Glomerular visceral epithelial cell (primary cell): ENCODE results near the gene TFAM.
"Not testable (repeated sequence)": the region's sequence is repeated elsewhere in the genome, so short reads cannot be mapped to it uniquely, and the experiment has no call there.

Experiments
- DNase-seq: peaks from one replicate; pipeline ENCODE4 v3.0.0-alpha.2; 2016; ENCODE audit errors: extremely low spot score

TFAM gene

GRCh38 chr10:58372607-58373441 is 12.4 kb upstream of the TFAM start:
- no peak for DNase-seq

- DNase-seq, result peak; percentile 47
Observed at GRCh38 chr10:58373442-58373827, 11.8 kb upstream of the TFAM start.

DNA sequence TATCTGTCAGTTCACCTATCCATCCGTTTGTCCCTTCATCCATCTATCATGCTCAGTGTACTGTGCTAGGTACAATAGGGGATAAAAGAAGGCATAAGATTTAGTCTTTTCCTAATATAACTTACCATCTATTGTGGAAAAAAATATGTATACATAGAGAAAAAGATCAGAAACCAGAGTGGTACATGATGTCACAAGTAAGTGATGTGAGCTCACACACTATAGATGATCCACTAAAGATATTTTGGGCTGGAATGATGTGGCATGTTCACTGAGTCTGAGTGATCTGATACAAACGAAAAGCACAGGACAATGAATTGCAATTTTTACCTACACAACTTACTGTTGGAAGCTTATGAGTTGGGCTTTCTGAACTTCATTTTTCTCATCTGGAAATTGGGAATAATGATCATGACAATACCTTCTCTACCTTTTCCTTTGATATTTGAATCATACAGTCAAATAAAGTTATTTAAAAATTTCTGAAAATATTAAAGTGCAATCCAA is 2.7 kb upstream of the TFAM start:
- DNase-seq, result no peak

DNA sequence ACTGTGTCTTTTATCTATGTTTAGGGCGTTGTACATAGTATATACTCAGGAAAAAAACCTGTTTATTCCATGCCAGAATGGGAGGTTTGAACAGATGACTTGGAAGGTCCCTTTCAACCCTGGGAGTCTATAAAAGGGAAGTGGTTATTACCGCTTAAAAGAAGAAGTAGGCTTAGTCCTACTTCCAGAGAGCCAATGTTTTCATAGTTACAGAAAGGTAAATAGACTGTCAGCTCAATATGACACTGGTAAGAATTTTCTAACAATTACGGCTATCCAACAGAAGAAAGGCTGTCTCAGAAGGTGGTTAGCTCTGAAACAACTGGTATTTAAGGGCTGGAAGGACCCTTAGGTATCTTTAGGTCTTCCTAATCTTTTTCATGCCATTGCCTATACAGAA is 1.1 kb upstream of the TFAM start:
- DNase-seq, result no peak

DNA sequence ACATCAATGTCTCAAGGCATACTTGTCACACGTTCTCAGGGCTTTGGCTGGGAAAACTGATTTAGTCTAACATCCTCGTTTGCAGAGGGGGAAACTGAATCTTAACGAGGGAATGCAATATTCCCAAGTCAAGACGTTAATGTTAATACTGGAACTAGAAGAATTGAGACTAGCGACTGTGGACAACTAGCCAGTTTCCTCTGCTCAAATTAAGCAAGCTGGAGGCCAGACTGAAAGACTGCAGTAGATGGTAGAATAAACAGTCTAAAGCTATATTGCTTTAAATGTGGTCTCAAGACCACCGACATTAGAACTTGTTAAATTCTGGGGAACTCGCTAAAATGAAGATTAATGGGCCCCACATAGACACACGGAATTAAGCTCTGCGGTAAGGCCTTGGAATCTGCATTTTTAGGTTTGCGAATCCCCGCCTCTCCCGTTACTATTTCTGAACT is 639 bp upstream of the TFAM start:
- DNase-seq, result peak; percentile 5

DNA sequence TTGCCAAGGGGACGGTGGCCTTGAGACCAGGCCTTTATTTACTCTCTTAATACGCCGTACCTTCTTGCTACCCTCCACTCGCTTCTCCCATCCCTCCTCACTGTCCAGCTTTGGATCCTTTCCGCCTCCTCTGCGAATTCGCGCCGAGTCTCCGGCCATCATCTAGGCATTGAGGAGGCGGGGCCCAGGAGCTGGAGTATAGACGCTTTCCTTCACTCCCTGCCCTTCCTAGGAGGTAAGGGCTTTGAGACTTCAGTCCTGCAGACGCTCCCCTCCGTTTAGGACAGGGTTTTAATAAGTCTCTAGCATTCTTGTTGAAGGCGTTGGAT is 538 bp downstream of the TFAM start:
- peak; percentile 58 for DNase-seq

- no peak for DNase-seq
Observed at GRCh38 chr10:58389024-58389423, 3.8 kb downstream of the TFAM start.

DNA sequence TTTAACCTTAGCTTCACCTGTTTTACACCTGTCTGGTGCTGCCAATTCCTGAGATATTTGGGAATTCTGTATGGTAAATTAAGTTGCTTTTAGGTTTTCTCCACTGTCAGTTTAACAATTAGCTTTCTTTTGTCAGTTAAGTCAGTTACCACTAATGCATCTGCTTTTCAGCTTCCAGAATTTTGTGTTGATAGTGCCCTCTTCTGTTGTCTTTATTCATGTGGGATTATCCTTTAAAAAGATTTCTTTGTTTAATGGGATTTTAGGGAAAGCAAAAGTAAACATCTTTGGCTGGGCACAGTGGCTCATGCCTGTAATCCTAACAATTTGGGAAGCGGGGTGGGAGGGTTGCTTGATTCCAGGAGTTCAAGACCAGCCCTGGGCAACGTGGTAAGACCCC is 8.1 kb downstream of the TFAM start:
- no peak for DNase-seq

DNA sequence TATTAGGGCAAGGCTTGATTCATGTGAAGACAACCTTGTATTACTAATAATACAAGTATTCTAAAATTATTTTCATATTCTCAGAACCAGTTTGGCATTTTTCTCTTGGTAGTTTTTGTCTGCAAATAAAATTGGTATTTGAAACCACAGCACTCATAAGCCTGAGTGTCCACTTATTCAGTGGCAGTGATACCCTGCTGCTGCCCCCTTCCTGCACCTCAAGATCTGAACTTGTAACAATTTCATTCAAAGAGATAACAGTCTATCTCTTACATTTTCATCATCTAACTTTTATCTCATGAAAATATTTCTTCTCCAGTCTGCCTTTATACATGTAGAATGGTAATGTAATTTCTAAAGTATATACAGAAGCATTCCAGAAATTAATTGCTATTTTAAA is 9.3 kb downstream of the TFAM start:
- DNase-seq, result no peak

DNA sequence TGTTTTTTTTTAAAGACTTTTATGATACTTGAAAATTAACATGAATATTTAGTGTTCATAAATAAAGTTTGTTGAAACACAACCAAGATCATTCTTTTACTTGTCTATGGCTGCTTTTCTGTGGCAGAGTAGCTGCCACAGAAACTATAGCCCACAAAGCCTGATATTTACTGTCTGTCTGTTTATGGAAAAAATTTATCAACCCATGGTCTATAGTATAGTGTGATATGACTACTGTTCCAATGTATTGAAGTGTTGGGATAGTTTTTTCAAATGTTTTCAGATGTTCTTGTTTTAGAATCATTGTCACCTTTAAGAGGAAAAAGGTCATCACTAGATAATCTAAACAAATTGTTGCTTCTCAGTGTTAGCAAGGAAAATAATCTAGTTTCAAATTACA is 10.8 kb downstream of the TFAM start:
- no peak for DNase-seq

GRCh38 chr10:58397830-58398229 is 12.6 kb downstream of the TFAM start:
- DNase-seq, result no peak

- DNase-seq, result peak; percentile 18
Observed at GRCh38 chr10:58399410-58399809, 14.2 kb downstream of the TFAM start.

- no peak for DNase-seq
Observed at GRCh38 chr10:58400609-58401008, 15.4 kb downstream of the TFAM start.

DNA sequence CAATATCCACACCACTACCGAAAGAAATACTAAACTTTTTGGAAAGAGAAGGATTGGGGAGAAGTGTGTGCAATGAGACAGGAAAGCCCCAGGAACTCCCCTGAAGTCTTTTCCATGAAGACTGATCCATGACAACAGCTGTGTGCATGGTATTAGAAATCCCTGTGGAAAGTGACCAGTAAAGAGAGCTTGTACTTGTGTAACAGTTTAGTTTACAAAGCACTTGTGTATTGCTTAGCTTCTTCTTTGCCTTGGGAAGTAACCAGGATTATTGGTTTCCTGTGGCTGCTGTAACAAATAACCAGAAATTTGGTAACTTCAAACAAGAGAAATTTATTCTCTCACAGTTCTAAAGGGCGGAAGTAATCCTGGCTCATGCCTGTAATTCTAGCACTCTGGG is 18.8 kb downstream of the TFAM start:
- DNase-seq, result no peak

- DNase-seq, result no peak
Observed at GRCh38 chr10:58409956-58410610, 24.9 kb downstream of the TFAM start.

DNA sequence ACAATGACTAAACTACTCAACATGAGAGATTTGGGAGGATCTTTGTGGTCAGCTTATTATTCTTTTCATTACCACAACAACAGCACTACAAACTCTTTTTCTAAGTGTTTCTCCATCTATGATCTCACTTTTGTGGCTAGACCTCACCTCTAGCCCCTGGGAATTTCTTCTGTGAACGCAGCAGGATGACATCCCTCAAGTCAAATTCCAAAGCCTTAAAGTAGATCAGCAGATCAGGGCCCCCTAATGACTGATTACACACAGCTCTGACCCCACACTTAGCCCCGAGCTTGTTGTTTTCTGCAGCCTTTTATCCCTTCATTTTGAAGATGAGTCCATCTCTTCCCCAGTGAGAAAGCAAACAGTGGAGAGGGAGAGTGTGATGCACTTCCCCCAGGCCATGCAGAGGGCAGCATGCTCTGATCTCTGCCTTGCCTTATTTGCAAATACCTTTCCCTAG is 27.3 kb downstream of the TFAM start:
- DNase-seq, result peak; percentile 94

- peak; percentile 92 for DNase-seq
Observed at GRCh38 chr10:58414270-58415041, 29.2 kb downstream of the TFAM start.

- DNase-seq, result no peak
Observed at GRCh38 chr10:58415757-58416156, 30.5 kb downstream of the TFAM start.

- not testable (repeated sequence) for DNase-seq
Observed at GRCh38 chr10:58417902-58418301, 32.7 kb downstream of the TFAM start.

GRCh38 chr10:58424176-58424575 is 39.0 kb downstream of the TFAM start:
- peak; percentile 86 for DNase-seq

DNA sequence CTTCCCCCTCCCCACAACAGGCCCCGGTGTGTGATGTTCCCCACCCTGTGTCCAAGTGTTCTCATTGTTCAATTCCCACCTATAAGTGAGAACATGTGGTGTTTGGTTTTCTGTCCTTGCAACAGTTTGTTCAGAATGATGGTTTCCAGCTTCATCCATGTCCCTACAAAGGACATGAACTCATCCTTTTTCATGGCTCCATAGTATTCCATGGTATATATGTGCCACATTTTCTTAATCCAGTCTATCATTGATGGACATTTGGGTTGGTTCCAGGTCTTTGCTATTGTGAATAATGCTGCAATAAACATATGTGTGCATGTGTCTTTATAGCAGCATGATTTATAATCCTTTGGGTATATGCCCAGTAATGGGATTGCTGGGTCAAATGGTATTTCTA is 43.2 kb downstream of the TFAM start:
- not testable (repeated sequence) for DNase-seq

DNA sequence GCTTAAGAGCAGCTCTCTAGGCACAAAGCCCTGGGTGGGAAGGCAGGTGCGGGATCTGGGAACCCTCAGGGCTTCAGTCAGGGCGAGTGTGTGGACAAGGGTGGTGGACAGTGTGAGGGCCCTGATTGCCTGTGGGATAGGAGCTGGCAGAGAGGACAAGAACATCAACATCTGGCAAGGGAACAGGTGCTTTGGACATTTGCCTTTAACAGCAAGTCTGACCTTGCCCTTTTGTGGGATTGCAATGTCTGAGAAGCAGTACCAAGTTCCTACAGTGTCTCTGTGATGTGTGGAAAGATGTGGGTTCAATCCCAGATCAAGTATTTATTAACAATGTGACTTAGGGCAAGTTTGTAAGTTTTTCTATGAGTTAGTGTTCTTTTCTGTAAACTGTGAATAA is 46.7 kb downstream of the TFAM start:
- no peak for DNase-seq
